ENCODE measurements around the gene BPIFB2.

BPIFB2 gene

GRCh38 chr20:33020278-33021161 is 13.0 kb downstream of the BPIFB2 start:
- no peak for DNase-seq (ENCODE audit: extremely low read depth in 1 of 2, low read depth in 1 of 2)

DNA sequence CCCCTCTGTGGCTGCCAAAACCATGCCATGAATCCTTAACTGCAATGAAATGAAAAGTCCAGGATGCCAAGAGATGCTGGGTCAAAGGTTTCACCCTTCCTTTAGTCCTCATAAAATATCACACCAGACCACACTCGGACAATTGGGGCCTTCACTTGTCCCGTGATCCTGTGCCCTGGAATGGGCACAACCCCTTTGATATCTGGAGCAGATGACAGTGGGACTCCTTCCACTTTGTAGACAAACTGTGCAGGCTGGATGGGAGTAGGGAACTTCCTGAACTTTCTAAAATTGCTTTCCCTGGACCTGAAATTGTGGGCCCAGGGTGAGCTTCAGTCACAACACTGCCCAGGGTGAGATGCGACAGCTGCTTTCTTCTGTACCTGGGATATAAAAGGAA is 14.4 kb downstream of the BPIFB2 start:
- no peak for DNase-seq (ENCODE audit: extremely low read depth in 1 of 2, low read depth in 1 of 2)

- no peak for DNase-seq (ENCODE audit: extremely low read depth in 1 of 2, low read depth in 1 of 2)
These were observed 14.8 kb downstream of the BPIFB2 start for GRCh38 chr20:33022289-33022688.

DNA sequence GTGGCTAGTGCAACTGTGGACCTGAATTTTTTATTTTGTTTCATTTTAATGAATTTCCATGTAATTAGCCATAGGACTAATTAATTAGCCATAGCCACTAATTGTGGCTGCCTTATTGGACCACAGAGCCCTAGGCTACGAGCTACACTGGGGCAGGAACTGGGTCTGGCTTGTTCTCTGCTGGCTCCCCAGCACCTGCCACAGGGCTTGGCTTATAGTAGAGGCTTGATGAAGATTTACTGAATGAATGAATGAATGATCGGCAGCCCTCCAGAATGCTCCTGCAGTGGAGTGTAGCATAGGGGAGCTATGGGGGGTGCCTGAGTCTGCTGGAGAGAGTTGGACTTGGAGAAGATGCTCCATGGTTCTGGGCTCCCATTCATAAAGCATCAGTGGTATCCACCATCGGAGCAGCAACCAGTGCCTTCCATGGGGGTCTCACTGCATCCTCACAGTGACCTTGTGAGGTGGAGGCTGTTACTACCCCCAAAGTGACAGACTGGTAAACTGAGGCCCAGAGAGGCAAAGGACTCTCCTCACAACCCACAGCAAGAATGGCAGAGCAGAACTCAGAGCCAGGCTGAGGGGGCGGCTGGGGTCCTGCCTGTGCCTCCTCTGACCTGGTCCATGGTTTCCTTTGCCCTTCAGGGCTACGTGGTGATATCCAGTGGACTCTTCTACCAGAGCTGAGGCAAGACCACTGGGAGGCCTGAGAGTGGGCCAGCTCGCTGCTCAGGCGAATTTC is 15.4 kb downstream of the BPIFB2 start:
- DNase-seq (ENCODE audit: extremely low read depth in 1 of 2, low read depth in 1 of 2) = no peak

GRCh38 chr20:33023439-33024242 is 16.1 kb downstream of the BPIFB2 start:
- DNase-seq (ENCODE audit: extremely low read depth in 1 of 2, low read depth in 1 of 2) = no peak

- no peak for DNase-seq (ENCODE audit: extremely low read depth in 1 of 2, low read depth in 1 of 2)
These were observed 16.7 kb downstream of the BPIFB2 start for GRCh38 chr20:33024243-33024560.

GRCh38 chr20:33024609-33025317 is 17.3 kb downstream of the BPIFB2 start:
- no peak for DNase-seq (ENCODE audit: extremely low read depth in 1 of 2, low read depth in 1 of 2)

DNA sequence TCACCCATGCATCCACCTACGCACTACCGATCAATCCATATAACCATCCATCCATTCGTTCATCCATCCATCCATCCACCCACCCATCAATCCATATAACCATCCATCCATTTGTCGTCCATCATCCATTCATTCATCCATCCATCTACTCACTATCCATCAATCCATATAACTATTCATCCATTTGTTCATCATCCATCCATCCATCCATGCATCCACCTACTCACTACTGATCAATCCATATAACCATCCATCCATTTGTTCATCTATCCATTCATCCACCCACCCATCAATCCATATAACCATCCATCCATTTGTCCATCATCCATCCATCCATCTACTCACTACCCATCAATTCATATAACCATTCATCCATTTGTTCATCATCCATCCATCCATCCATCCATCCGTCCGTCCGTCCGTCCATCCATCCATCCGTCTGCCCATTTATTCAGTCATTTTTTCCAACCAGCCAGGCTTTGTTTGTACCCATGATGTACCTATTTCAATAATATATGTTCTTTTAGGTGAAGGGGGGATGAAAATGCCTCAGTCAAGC is 17.9 kb downstream of the BPIFB2 start:
- no peak for DNase-seq (ENCODE audit: extremely low read depth in 1 of 2, low read depth in 1 of 2)

GRCh38 chr20:33026072-33026778 is 18.7 kb downstream of the BPIFB2 start:
- DNase-seq (ENCODE audit: extremely low read depth in 1 of 2, low read depth in 1 of 2) = no peak

- DNase-seq (ENCODE audit: extremely low read depth in 1 of 2, low read depth in 1 of 2) = no peak
These were observed 19.6 kb downstream of the BPIFB2 start for GRCh38 chr20:33026779-33027759.

DNA sequence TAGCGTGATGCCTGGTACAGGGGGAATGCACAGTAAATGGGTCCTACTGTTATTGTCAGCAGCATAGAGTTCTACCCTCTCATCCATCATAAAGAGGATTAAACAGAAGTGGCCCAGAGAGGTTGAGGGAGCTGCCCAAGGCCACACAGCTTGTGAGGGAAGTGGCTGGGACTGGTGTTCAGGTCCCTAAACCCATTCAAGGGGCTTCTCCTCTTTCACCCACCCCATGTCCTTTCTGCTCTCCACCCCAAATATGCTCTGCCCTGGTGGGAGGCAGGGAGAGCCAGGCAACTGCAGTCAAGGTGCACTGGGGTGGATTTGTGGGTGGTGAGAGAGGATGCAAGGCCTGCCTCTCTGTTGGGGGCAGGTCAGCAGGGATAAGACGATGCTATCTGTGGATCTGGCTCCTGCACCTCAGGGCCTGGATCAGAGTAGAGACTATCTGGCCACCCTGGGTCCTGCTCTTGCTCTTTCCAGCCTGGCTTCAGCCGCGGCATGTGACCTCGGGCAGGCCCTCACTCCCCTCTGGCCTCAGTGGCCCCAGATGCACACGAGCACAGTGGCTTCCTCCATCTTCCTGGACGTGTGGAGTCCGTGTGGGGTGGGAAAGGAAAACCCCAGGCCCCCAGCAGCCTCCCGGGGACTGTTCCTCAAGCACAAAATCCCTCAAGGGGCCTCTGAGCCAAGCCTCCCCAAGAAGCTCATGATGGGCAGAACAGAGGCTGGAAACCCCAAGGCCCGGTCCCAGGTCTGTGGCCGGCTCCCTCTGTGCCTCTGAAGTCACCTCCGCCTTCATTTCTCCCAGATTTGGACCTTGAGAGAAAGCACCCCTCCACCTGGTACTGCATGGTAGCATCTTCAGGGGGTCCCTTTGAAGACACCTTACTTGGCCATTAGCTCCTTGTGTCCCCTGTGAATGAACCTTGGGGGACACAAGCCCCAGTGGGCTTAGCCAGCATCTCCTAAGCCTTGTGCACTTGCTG is 20.6 kb downstream of the BPIFB2 start:
- DNase-seq (ENCODE audit: extremely low read depth in 1 of 2, low read depth in 1 of 2) = no peak

DNA sequence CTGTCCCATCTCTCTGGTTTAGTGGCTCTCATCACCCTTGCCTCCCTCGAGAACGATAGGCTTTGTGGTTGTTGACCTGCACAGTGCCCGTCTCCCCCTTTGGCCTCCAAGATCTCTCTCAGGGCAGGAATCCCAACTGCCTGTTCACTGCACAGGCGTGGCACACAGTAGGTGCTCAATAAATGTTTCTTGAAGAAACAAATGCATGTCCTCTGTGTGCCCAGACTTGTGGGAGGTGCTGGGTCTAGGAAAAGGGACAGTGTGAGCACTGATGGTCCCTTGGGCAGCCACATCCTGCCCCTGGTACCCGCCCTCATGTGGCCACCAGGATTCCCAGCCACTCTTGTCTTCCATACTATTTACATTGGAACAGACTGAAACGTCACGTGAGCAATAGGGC is 21.4 kb downstream of the BPIFB2 start:
- no peak for DNase-seq (ENCODE audit: extremely low read depth in 1 of 2, low read depth in 1 of 2)

GRCh38 chr20:33030076-33030475 is 22.6 kb downstream of the BPIFB2 start:
- no peak for DNase-seq (ENCODE audit: extremely low read depth in 1 of 2, low read depth in 1 of 2)

- DNase-seq (ENCODE audit: extremely low read depth in 1 of 2, low read depth in 1 of 2) = no peak
These were observed 23.1 kb downstream of the BPIFB2 start for GRCh38 chr20:33030569-33030968.

GRCh38 chr20:33031531-33031930 is 24.0 kb downstream of the BPIFB2 start, which contains the start of gene BPIFB6:
BPIFB6 (plus strand) TSS chr20:33031648; CDS start chr20:33031648, 0 bp downstream.
- DNase-seq (ENCODE audit: extremely low read depth in 1 of 2, low read depth in 1 of 2) = no peak

GRCh38 chr20:33032555-33032954 is 25.1 kb downstream of the BPIFB2 start:
- DNase-seq (ENCODE audit: extremely low read depth in 1 of 2, low read depth in 1 of 2) = no peak

DNA sequence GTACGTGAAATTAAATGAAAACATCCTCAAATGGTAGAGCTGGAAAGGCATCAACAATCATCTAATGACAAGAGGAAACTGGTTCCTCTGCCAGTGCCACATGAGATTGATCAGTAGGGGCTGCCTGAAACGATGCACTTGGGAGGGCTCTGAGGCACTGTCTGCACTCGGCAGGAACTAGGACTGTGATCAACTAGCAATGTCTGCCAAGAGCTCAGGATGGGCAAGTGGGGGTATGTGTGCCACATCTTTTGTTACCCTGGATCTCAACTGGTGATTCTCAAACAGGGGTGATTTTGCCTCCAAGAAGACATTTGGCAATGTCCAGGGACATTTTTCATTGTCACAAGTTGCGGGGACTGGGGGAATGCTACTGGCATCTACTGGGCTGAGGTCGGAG is 25.9 kb downstream of the BPIFB2 start:
- DNase-seq (ENCODE audit: extremely low read depth in 1 of 2, low read depth in 1 of 2) = no peak

Data from activated CD8-positive, alpha-beta memory T cell treated with anti-CD3 and anti-CD28 coated beads for 1 hour (primary cell).